Measurements from ENCODE around the gene TNNT1.

GRCh38 chr19:55106591-55106990, 42.4 kb downstream of the TNNT1 start:
- no peak for TF ChIP-seq CTCF (IDR thresholded peaks at IDR 0.05)
- no peak for TF ChIP-seq POLR2A (IDR thresholded peaks at IDR 0.05)
- TF ChIP-seq POLR2AphosphoS5 (IDR thresholded peaks at IDR 0.05) = peak in 1 of 3 donors; percentile 3
- no peak for TF ChIP-seq EP300 (IDR thresholded peaks at IDR 0.05; ENCODE audit: low read depth)

Data from transverse colon (tissue), 4 donors.